Loucy (cell line): ENCODE data around the gene SORT1.

ENCODE experiments used
- H2AFZ ChIP-seq: fragments of 200-600 bp; sonication (generic); 2 replicates; pipeline ENCODE4 v1.6.0; 2016; ENCODE audit warnings: antibody characterized with exemption, mild to moderate bottlenecking, low read length, moderate library complexity
- H3F3A ChIP-seq: fragments of 200-600 bp; 2 replicates; pipeline ENCODE4 v1.6.0; 2016; ENCODE audit warnings: antibody characterized with exemption, low read depth, mild to moderate bottlenecking
- H3K27me3 ChIP-seq: fragments of 200-600 bp; sonication (generic); 2 replicates; pipeline ENCODE4 v1.6.1; 2014; ENCODE audit warnings: low read length, mild to moderate bottlenecking; ENCODE audit not compliant: insufficient read depth, poor library complexity, severe bottlenecking
- H3K36me3 ChIP-seq: fragments of 200-600 bp; sonication (generic); 2 replicates; pipeline ENCODE4 v1.6.1; 2016; ENCODE audit warnings: low read length; ENCODE audit not compliant: insufficient read depth
- H3K4me1 ChIP-seq: fragments of 200-600 bp; sonication (generic); 2 replicates; pipeline ENCODE4 v1.5.1; 2014; ENCODE audit warnings: low read length, mild to moderate bottlenecking; ENCODE audit not compliant: insufficient read depth, poor library complexity, severe bottlenecking
- H3K4me2 ChIP-seq: fragments of 200-600 bp; sonication (generic); 2 replicates; pipeline ENCODE4 v1.6.0; 2014; ENCODE audit warnings: antibody characterized with exemption, low read length, low read depth, mild to moderate bottlenecking; ENCODE audit not compliant: poor library complexity, severe bottlenecking
- H3K4me3 ChIP-seq: fragments of 200-600 bp; sonication (generic); 2 replicates; pipeline ENCODE4 v1.5.1; 2014; ENCODE audit warnings: low read length, mild to moderate bottlenecking, mixed read lengths; ENCODE audit not compliant: poor library complexity, severe bottlenecking
- H3K79me2 ChIP-seq: fragments of 200-600 bp; sonication (generic); 2 replicates; pipeline ENCODE4 v1.6.1; 2014; ENCODE audit warnings: low read length; ENCODE audit not compliant: insufficient read depth
- H3K9ac ChIP-seq: fragments of 200-600 bp; sonication (generic); 2 replicates; pipeline ENCODE4 v1.6.0; 2014; ENCODE audit warnings: mild to moderate bottlenecking, low read depth, low read length, moderate library complexity; ENCODE audit not compliant: poor library complexity, severe bottlenecking
- H3K9me2 ChIP-seq: fragments of 200-600 bp; sonication (generic); replicated peaks from 2 replicates; pipeline ENCODE4 v1.6.1; 2016; ENCODE audit warnings: low read depth, low read length, mixed read lengths
- H3K9me3 ChIP-seq: fragments of 200-600 bp; sonication (generic); 2 replicates; pipeline ENCODE4 v1.6.1; 2014; ENCODE audit warnings: mild to moderate bottlenecking, antibody characterized with exemption, low read length, low read depth; ENCODE audit not compliant: insufficient read depth
- H4K20me1 ChIP-seq: fragments of 200-600 bp; sonication (generic); 2 replicates; pipeline ENCODE4 v1.6.0; 2014; ENCODE audit warnings: antibody characterized with exemption, low read length, mild to moderate bottlenecking; ENCODE audit not compliant: insufficient read depth, poor library complexity, severe bottlenecking
- CTCF ChIP-seq: fragments of 200-600 bp; sonication (generic); conservative IDR thresholded peaks from 2 replicates; pipeline ENCODE4 v1.5.1; 2014; ENCODE audit warnings: mild to moderate bottlenecking, antibody characterized with exemption, low read length
- EZH2phosphoT487 ChIP-seq: fragments of 200-600 bp; IDR thresholded peaks from 2 replicates; pipeline ENCODE4 v1.6.1; 2018; ENCODE audit warnings: antibody characterized with exemption, mild to moderate bottlenecking, moderate library complexity, borderline replicate concordance

Gene SORT1

GRCh38 chr1:109264379-109264755, 133.4 kb downstream of the SORT1 start:
- Histone ChIP-seq H3K36me3 (no peaks in the 10 kb centered on the region), H2AFZ (no peak overlapping the region), H3K4me1 (no peaks in the 10 kb centered on the region), H3K9me3 (no peaks in the 10 kb centered on the region), H3K9me2 (no peaks in the 10 kb centered on the region), H3K79me2 (no peaks in the 10 kb centered on the region), H3K4me3 (no peak overlapping the region), H3F3A (no peaks in the 10 kb centered on the region), H3K4me2 (no peak overlapping the region), H3K27me3 (no peaks in the 10 kb centered on the region), H4K20me1 (no peaks in the 10 kb centered on the region), H3K9ac (no peak overlapping the region)
- TF ChIP-seq CTCF (no peak), EZH2phosphoT487 (no peak)

- no peaks in the 10 kb centered on the region for H3F3A ChIP-seq
- no peak overlapping the region for H2AFZ ChIP-seq
- H3K79me2 ChIP-seq, result no peaks in the 10 kb centered on the region
- H3K27me3 ChIP-seq, result no peaks in the 10 kb centered on the region
- no peaks in the 10 kb centered on the region for H4K20me1 ChIP-seq
- no peaks in the 10 kb centered on the region for H3K4me1 ChIP-seq
- H3K36me3 ChIP-seq, result no peaks in the 10 kb centered on the region
- H3K9me2 ChIP-seq, result no peaks in the 10 kb centered on the region
- H3K4me3 ChIP-seq, result no peak overlapping the region
- H3K4me2 ChIP-seq, result no peak overlapping the region
- H3K9me3 ChIP-seq, result no peaks in the 10 kb centered on the region
- H3K9ac ChIP-seq, result no peak overlapping the region
- TF ChIP-seq EZH2phosphoT487 (no peak), CTCF (peak; percentile 99)
These were observed 133.9 kb downstream of the SORT1 start for GRCh38 chr1:109263597-109264378.

GRCh38 chr1:109263234-109263596, 134.5 kb downstream of the SORT1 start:
- no peak overlapping the region for H2AFZ ChIP-seq
- TF ChIP-seq EZH2phosphoT487 (no peak), CTCF (no peak)
- no peak overlapping the region for H3K4me2 ChIP-seq

More at GRCh38 chr1:109263234-109263596, 134.5 kb downstream of the SORT1 start:
- no peaks in the 10 kb centered on the region for H3K79me2 ChIP-seq
- no peak overlapping the region for H3K9ac ChIP-seq
- no peaks in the 10 kb centered on the region for H3K4me1 ChIP-seq
- H3K4me3 ChIP-seq, result no peak overlapping the region
- H4K20me1 ChIP-seq, result no peaks in the 10 kb centered on the region
- no peaks in the 10 kb centered on the region for H3K27me3 ChIP-seq
- no peaks in the 10 kb centered on the region for H3F3A ChIP-seq
- H3K9me2 ChIP-seq, result no peaks in the 10 kb centered on the region
- H3K9me3 ChIP-seq, result no peaks in the 10 kb centered on the region
- H3K36me3 ChIP-seq, result no peaks in the 10 kb centered on the region
